Keratinocyte (primary cell): ENCODE measurements around the gene CHMP6. TPM values are rescaled to one million over a fixed set of nuclear protein-coding genes. Genes with fewer than 3 reads are reported as not detected.

Experiments used
- DNase-seq: peaks from one replicate; pipeline ENCODE4 v3.0.0-alpha.2; 2011; ENCODE audit warnings: low read depth, missing footprints, low spot score
- FAIRE-seq: peaks from 2 replicates; lab custom pipeline; 2011; peaks lifted over from hg19 to GRCh38; lab: Jason Lieb, UNC
- H2AFZ ChIP-seq: 2 replicates; pipeline ENCODE4 v1.6.0; 2012; ENCODE audit warnings: low read length, control low read depth, inconsistent platforms; ENCODE audit not compliant: control insufficient read depth
- H3K27ac ChIP-seq: 2 replicates; pipeline ENCODE4 v1.5.1; 2011; ENCODE audit warnings: low read length; ENCODE audit not compliant: control insufficient read depth, insufficient read depth
- H3K27me3 ChIP-seq: 3 replicates; pipeline ENCODE4 v1.6.0; 2011; ENCODE audit warnings: low read length; ENCODE audit not compliant: control insufficient read depth, insufficient read depth; ENCODE audit errors: extremely low read depth
- H3K36me3 ChIP-seq, 2 experiments: 2 replicates in 1 of 2; 3 replicates in 1 of 2; pipeline ENCODE4 v1.5.1; 2011; ENCODE audit warnings: low read length in 2 of 2, mild to moderate bottlenecking in 1 of 2; ENCODE audit not compliant: control insufficient read depth in 2 of 2, insufficient read depth in 2 of 2; ENCODE audit errors: extremely low read depth in 1 of 2
- H3K4me1 ChIP-seq: 3 replicates; pipeline ENCODE4 v1.5.1; 2011; ENCODE audit warnings: low read length; ENCODE audit not compliant: control insufficient read depth, insufficient read depth; ENCODE audit errors: extremely low read depth
- H3K4me2 ChIP-seq: 3 replicates; pipeline ENCODE4 v1.6.0; 2011; ENCODE audit warnings: low read depth, low read length; ENCODE audit not compliant: control insufficient read depth, insufficient read depth; ENCODE audit errors: extremely low read depth
- H3K4me3 ChIP-seq, 3 experiments: fragments of 200-600 bp in 1 of 3; sonication (generic) in 1 of 3; 2 replicates in 2 of 3; 3 replicates in 1 of 3; pipeline ENCODE4 v1.5.1; 2011 to 2016; ENCODE audit warnings: low read length in 3 of 3, mild to moderate bottlenecking in 3 of 3, control low read depth in 2 of 3, inconsistent platforms in 1 of 3, low read depth in 1 of 3, mixed read lengths in 1 of 3, mixed run types in 1 of 3, moderate library complexity in 1 of 3; ENCODE audit not compliant: control insufficient read depth in 2 of 3, insufficient read depth in 2 of 3; ENCODE audit errors: extremely low read depth in 1 of 3
- H3K79me2 ChIP-seq: 2 replicates; pipeline ENCODE4 v1.6.0; 2012; ENCODE audit warnings: low read length; ENCODE audit not compliant: control insufficient read depth, insufficient read depth
- H3K9ac ChIP-seq: 3 replicates; pipeline ENCODE4 v1.6.0; 2011; ENCODE audit warnings: low read length; ENCODE audit not compliant: control insufficient read depth, insufficient read depth; ENCODE audit errors: extremely low read depth
- H3K9me1 ChIP-seq: 3 replicates; pipeline ENCODE4 v1.6.0; 2011; ENCODE audit warnings: low read length; ENCODE audit not compliant: control insufficient read depth, insufficient read depth; ENCODE audit errors: extremely low read depth
- H3K9me3 ChIP-seq: 2 replicates; pipeline ENCODE4 v1.5.1; 2012; ENCODE audit warnings: low read depth, low read length; ENCODE audit not compliant: control insufficient read depth
- H4K20me1 ChIP-seq: 3 replicates; pipeline ENCODE4 v1.6.0; 2011; ENCODE audit warnings: low read length; ENCODE audit not compliant: control insufficient read depth, insufficient read depth; ENCODE audit errors: extremely low read depth
- CTCF ChIP-seq, 3 experiments: IDR thresholded peaks in 1 of 3; conservative IDR thresholded peaks in 1 of 3; optimal IDR thresholded peaks in 1 of 3; 2 replicates in 2 of 3; 3 replicates in 1 of 3; pipeline versions ENCODE3 to v1.5.1; 2011; ENCODE audit warnings: low read length in 3 of 3, mild to moderate bottlenecking in 3 of 3, moderate library complexity in 2 of 3, control low read depth in 1 of 3, inconsistent platforms in 1 of 3; ENCODE audit not compliant: insufficient read depth in 2 of 3; ENCODE audit errors: extremely low read depth in 1 of 3
- EZH2 ChIP-seq: IDR thresholded peaks from one replicate; pipeline ENCODE4 v1.6.1; 2012; ENCODE audit warnings: inconsistent platforms, mild to moderate bottlenecking, low read length, moderate library complexity
- dilution Hi-C: fragments of 300-500 bp; cut with MboI; formaldehyde crosslinking; loops from one replicate; pipeline ENCODE4 v1.7.0; 2020; ENCODE audit warnings: low sequenced_read_pairs; ENCODE audit not compliant: extremely low pct_ligation_motif_present
- polyA plus RNA-seq, 5 experiments: library from polyadenylated mRNA; depleted of rRNA in 3 of 5; stranded (reverse) in 3 of 5; stranded (forward) in 1 of 5; unstranded in 1 of 5; fragments of >200 nt; gene quantifications; 1 replicate in 1 of 5; 2 replicates in 3 of 5; 3 replicates in 1 of 5; pipeline versions ENCODE4 v1.2.1 to v1.2.3, GENCODE V29; 2011 to 2012; ENCODE audit warnings: missing spikeins in 2 of 5, low read depth in 1 of 5, low replicate concordance in 1 of 5

CHMP6 gene
- polyA plus RNA-seq, 1 donor (not counting 4 experiments of a cell fraction or from before 2014, with no cell fraction given), result 20.9 TPM

GRCh38 chr17:80969674-80970043 lies 22.0 kb upstream of the CHMP6 start:
- Histone ChIP-seq H3K27me3 (peaks cover 27% of the 10 kb centered on the region), H3K9me3 (no peaks in the 10 kb centered on the region), H4K20me1 (no peaks in the 10 kb centered on the region), H3K36me3 (no peaks in the 10 kb centered on the region), H3K79me2 (no peaks in the 10 kb centered on the region), H3K27ac (no peak overlapping the region), H3K4me3 (no peak overlapping the region), H3K4me1 (no peaks in the 10 kb centered on the region), H3K9me1 (no peaks in the 10 kb centered on the region), H3K9ac (no peak overlapping the region), H3K4me2 (no peak overlapping the region), H2AFZ (no peak overlapping the region)
- TF ChIP-seq EZH2 (no peak), CTCF (optimal IDR thresholded peaks at IDR 0.05 in 1 of 3, IDR thresholded peaks at IDR 0.05 in 1 of 3, conservative IDR thresholded peaks at IDR 0.05 in 1 of 3; ENCODE audit: extremely low read depth in 1 of 3, insufficient read depth in 2 of 3, low read length in 3 of 3) (no peak)
- DNase-seq (no peak), FAIRE-seq (no peak)
- dilution Hi-C loops, result no loop called here

- H3K9me1 ChIP-seq, result no peaks in the 10 kb centered on the region
- dilution Hi-C loops, result no loop called here
- H3K4me1 ChIP-seq, result no peaks in the 10 kb centered on the region
- H3K79me2 ChIP-seq, result no peaks in the 10 kb centered on the region
- DNase-seq, result no peak
- FAIRE-seq, result no peak
- no peak overlapping the region for H3K4me3 ChIP-seq
- H3K9ac ChIP-seq, result no peak overlapping the region
- H3K4me2 ChIP-seq, result no peak overlapping the region
- H4K20me1 ChIP-seq, result no peaks in the 10 kb centered on the region
- H3K27me3 ChIP-seq, result peaks cover 27% of the 10 kb centered on the region
- no peaks in the 10 kb centered on the region for H3K36me3 ChIP-seq
- H2AFZ ChIP-seq, result no peak overlapping the region
- no peak for TF ChIP-seq EZH2
- peak; percentile 40 to 83 (median 48) for TF ChIP-seq CTCF (optimal IDR thresholded peaks at IDR 0.05 in 1 of 3, IDR thresholded peaks at IDR 0.05 in 1 of 3, conservative IDR thresholded peaks at IDR 0.05 in 1 of 3; ENCODE audit: extremely low read depth in 1 of 3, insufficient read depth in 2 of 3, low read length in 3 of 3)
- no peak overlapping the region for H3K27ac ChIP-seq
- H3K9me3 ChIP-seq, result no peaks in the 10 kb centered on the region
Observed at GRCh38 chr17:80970044-80970761, 21.4 kb upstream of the CHMP6 start.
